HL-60 (cell line): ENCODE measurements around the gene PPP6R3.
A peak's percentile ranks its signal among the peaks of the same experiment; 100 is the strongest.

Experiments used
- DNase-seq, 2 experiments: peaks; one replicate each; pipeline ENCODE4 v3.0.0-alpha.2; 2010 to 2020; ENCODE audit warnings: low read depth in 1 of 2, low spot score in 1 of 2
- H3K27ac ChIP-seq: fragments of 250-450 bp; sonication (Bioruptor Pico); replicated peaks from 2 replicates; pipeline ENCODE4 v1.5.1; 2020; ENCODE audit warnings: mild to moderate bottlenecking, moderate library complexity
- H3K27me3 ChIP-seq: fragments of 250-450 bp; sonication (Bioruptor Pico); 2 replicates; pipeline ENCODE4 v1.5.1; 2021; ENCODE audit warnings: mild to moderate bottlenecking, moderate library complexity; ENCODE audit not compliant: insufficient read depth, poor library complexity, severe bottlenecking
- H3K4me3 ChIP-seq: replicated peaks from 2 replicates; pipeline ENCODE4 v1.5.1; 2011; ENCODE audit warnings: mild to moderate bottlenecking, control low read depth, low read length; ENCODE audit not compliant: insufficient read depth
- GABPA ChIP-seq: IDR thresholded peaks from 2 replicates; pipeline ENCODE4 v1.6.1; 2012; ENCODE audit warnings: low read depth
- POLR2AphosphoS5 ChIP-seq: IDR thresholded peaks from 2 replicates; pipeline ENCODE4 v1.6.1; 2012; ENCODE audit warnings: low read depth
- REST ChIP-seq: IDR thresholded peaks from 2 replicates; pipeline ENCODE4 v1.6.1; 2012; ENCODE audit warnings: low read depth; ENCODE audit not compliant: insufficient replicate concordance
- SPI1 ChIP-seq: IDR thresholded peaks from 2 replicates; pipeline ENCODE4 v1.6.1; 2012; ENCODE audit warnings: low read depth, mild to moderate bottlenecking, borderline replicate concordance
- TF ChIP-seq, protein P1 (sequence below): IDR thresholded peaks from one replicate; pipeline ENCODE4 v1.5.1; 2011; ENCODE audit warnings: low read length, control low read depth, inconsistent platforms; ENCODE audit not compliant: insufficient read depth

The PPP6R3 gene

DNA sequence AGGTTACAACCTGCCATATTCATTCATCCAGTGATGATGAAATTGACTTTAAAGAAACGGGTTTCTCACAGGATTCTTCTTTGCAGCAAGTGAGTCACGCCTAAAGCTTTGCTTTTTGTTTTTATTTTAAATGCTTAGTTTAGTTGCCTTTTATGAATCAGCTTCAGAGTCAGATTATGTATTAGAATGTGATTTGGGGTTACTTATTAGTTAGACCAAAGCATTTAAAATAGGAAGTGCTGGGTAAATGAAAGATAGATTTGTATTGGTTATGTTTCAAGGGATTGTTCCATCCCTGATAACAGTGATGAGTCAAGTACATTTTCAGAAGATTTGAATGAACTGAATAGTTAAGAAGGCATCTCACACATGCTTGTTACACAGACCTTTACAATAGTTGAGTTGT, 122.5 kb downstream of the PPP6R3 start:
- H3K27me3 ChIP-seq, result no peaks in the 10 kb centered on the region
- H3K27ac ChIP-seq, result no peak overlapping the region
- TF ChIP-seq POLR2AphosphoS5, result no peak
- TF ChIP-seq, protein P1, sequence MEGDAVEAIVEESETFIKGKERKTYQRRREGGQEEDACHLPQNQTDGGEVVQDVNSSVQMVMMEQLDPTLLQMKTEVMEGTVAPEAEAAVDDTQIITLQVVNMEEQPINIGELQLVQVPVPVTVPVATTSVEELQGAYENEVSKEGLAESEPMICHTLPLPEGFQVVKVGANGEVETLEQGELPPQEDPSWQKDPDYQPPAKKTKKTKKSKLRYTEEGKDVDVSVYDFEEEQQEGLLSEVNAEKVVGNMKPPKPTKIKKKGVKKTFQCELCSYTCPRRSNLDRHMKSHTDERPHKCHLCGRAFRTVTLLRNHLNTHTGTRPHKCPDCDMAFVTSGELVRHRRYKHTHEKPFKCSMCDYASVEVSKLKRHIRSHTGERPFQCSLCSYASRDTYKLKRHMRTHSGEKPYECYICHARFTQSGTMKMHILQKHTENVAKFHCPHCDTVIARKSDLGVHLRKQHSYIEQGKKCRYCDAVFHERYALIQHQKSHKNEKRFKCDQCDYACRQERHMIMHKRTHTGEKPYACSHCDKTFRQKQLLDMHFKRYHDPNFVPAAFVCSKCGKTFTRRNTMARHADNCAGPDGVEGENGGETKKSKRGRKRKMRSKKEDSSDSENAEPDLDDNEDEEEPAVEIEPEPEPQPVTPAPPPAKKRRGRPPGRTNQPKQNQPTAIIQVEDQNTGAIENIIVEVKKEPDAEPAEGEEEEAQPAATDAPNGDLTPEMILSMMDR, result no peak
- TF ChIP-seq REST, result no peak
- TF ChIP-seq SPI1, result no peak
- TF ChIP-seq GABPA, result no peak
- H3K4me3 ChIP-seq, result no peak overlapping the region
- DNase-seq, result no peak

DNA sequence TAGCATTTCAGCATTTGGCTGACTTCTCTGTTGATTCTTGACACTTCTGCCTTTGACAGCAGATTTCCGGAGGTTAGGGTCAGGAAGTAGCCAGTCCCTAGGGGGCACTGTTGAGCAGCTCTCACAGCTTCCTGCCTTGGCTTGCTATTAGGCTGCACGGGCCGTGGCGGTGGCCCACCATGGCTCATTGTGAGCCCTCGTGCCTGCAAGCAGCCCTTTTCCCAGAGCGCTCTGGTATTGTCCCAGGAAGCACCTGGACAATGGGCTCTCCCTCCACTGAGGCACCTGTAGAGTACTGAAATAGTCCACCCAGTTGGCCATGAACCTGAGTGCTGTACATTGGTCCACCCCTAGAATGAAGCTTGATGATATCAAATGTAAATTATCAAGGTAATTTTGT, 123.5 kb downstream of the PPP6R3 start:
- H3K4me3 ChIP-seq, result no peak overlapping the region
- TF ChIP-seq GABPA, result no peak
- no peak for TF ChIP-seq SPI1
- TF ChIP-seq, protein P1, result peak; percentile 72
- TF ChIP-seq REST, result no peak
- peak; percentile 18 to 64 for DNase-seq
- no peak overlapping the region for H3K27ac ChIP-seq
- H3K27me3 ChIP-seq, result no peaks in the 10 kb centered on the region

- DNase-seq, result no peak
- TF ChIP-seq SPI1 (no peak), POLR2AphosphoS5 (no peak), REST (no peak), GABPA (no peak)
- TF ChIP-seq, protein P1, result no peak
- no peak overlapping the region for H3K4me3 ChIP-seq
These were observed 124.5 kb downstream of the PPP6R3 start for GRCh38 chr11:68584991-68585524.

More at GRCh38 chr11:68584991-68585524, 124.5 kb downstream of the PPP6R3 start:
- Histone ChIP-seq H3K27ac (no peak overlapping the region), H3K27me3 (no peaks in the 10 kb centered on the region)
